ENCODE data around the gene TRMT61A. TPM values are rescaled to one million over a fixed set of nuclear protein-coding genes. Genes with fewer than 3 reads are reported as not detected.

TRMT61A gene
- total and polyA plus RNA-seq, 2 of the 4 experiments (the other 2 are of a cell fraction), result 5.7 to 16.2 TPM

GRCh38 chr14:103549361-103550311 is 20.6 kb downstream of the TRMT61A start (continued):
- no peak for TF ChIP-seq CHD1 (IDR thresholded peaks at IDR 0.05; ENCODE audit: low read depth, low read length)
- TF ChIP-seq MAZ (IDR thresholded peaks at IDR 0.05; ENCODE audit: borderline replicate concordance, low read depth, low read length), result no peak

DNA sequence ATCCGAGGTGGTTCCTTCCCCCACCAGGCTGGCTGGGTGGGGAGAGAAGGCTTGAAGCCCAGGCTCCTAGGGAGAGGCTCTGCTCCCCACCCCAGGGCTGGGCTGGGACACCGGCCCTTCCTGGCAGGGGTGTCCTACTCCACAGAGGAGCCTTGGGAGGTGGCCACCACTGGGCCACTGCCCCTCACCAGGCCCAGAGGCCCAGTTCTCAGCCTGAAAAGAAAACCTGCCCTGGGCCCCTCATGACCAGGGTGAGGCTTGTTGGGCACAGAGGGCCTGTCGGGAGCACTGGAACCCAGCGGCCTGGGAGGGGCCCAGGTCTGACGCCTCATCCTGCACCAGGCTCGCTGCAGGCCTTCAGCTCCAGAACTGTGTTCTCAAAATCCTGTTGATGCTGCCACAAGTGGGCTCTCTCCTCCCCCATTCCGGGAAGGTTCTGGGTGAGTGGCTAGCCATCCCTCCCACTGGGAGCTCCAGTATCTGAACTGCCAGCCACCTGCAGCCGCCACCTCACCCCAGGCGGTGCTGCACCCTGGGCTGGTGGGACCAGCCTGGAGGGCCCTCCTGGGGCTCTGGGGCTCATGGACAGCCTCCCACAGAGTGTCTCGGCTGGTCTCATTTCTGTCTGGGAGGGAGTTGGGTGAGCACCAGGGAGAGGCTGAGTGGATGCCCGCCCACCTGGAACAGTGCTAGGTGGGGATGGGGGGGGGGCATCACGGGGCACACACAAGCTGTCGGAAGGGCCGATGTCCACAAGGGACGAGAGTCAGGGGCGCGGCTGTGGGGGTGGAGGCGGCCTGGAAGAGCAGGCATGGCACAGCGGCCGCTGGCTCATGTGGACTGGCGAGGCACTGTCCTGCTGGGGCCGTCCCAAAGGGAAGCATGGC is 21.7 kb downstream of the TRMT61A start:
- Histone ChIP-seq H2BK15ac (ENCODE audit: low read depth, low read length) (no peak overlapping the region), H3K4me2 (ENCODE audit: low read depth, low read length) (no peak overlapping the region), H2BK20ac (ENCODE audit: low read depth, low read length) (no peak overlapping the region), H4K5ac (ENCODE audit: low read depth, low read length) (no peak overlapping the region), H2AK9ac (replicated peaks; ENCODE audit: low read depth, low read length, poor library complexity) (no peak overlapping the region), H3K9ac (ENCODE audit: low read depth, low read length) (no peak overlapping the region), H4K91ac (ENCODE audit: insufficient read depth, low read depth, low read length) (no peak overlapping the region), H4K20me1 (ENCODE audit: insufficient read depth, low read length) (peaks cover 16% of the 10 kb centered on the region; the same call in 1 of the 2 replicates), H3K4ac (ENCODE audit: low read depth, low read length) (no peak overlapping the region), H2BK5ac (ENCODE audit: low read depth, low read length, poor library complexity, severe bottlenecking) (no peak overlapping the region), H3K9me3 (ENCODE audit: control insufficient read depth, insufficient read depth, low read length) (no peaks in the 10 kb centered on the region), H2BK120ac (ENCODE audit: low read depth, low read length) (no peak overlapping the region), H4K8ac (ENCODE audit: low read depth in 2 of 2, low read length in 2 of 2) (no peak overlapping the region), H3K9me1 (ENCODE audit: insufficient read depth, low read length) (peaks cover 8% of the 10 kb centered on the region; the same call in 1 of the 2 replicates), H3K23ac (ENCODE audit: low read depth, low read length) (no peak overlapping the region), H3K14ac (replicated peaks; ENCODE audit: low read depth, low read length) (no peak overlapping the region), H2AFZ (replicated peaks; ENCODE audit: low read length, poor library complexity) (no peak overlapping the region), H3K4me3 (ENCODE audit: insufficient read depth, low read depth, low read length) (no peak overlapping the region), H3K18ac (ENCODE audit: low read depth, low read length) (no peak overlapping the region), H3K36me3 (ENCODE audit: control insufficient read depth, insufficient read depth, low read length) (no peaks in the 10 kb centered on the region), H3K4me1 (ENCODE audit: control insufficient read depth, insufficient read depth, low read length) (peaks cover 9% of the 10 kb centered on the region), H2AK5ac (ENCODE audit: low read depth, low read length) (no peak overlapping the region), H3K56ac (ENCODE audit: extremely low read depth, insufficient read depth, low read length) (no peak overlapping the region), H3K27ac (ENCODE audit: insufficient read depth, low read length) (no peak overlapping the region), H3K27me3 (ENCODE audit: control insufficient read depth, insufficient read depth, low read length) (no peaks in the 10 kb centered on the region), H3K79me1 (ENCODE audit: low read depth in 1 of 2, low read length in 2 of 2) (peaks cover 0 to 28% of the 10 kb centered on the region in 2 experiments; a peak in 3 of 4 replicates)
- ChIA-PET POLR2A (ENCODE audit: unreplicated experiment) (interaction anchor here (0.7 kb wide), 1 partner anchor 21 kb away, joined by 4 read pairs; no protein-coding TSS in a partner anchor), CTCF (no interaction called here)
- DNase-seq (no peak), ATAC-seq (ENCODE audit: low read depth) (no peak)
- no peak for TF ChIP-seq MXI1 (IDR thresholded peaks at IDR 0.05; ENCODE audit: borderline replicate concordance, low read depth, low read length)
- no peak for TF ChIP-seq CHD1 (IDR thresholded peaks at IDR 0.05; ENCODE audit: low read depth, low read length)
- no peak for TF ChIP-seq RCOR1 (IDR thresholded peaks at IDR 0.05; ENCODE audit: insufficient replicate concordance, low read length)
- TF ChIP-seq BHLHE40 (IDR thresholded peaks at IDR 0.05; ENCODE audit: low read depth, low read length), result no peak
- in situ Hi-C loops (cut with MboI; ENCODE audit: low sequenced_read_pairs) (no loop called here), intact Hi-C loops (cut with micrococcal nuclease) (no loop called here), dilution Hi-C loops (cut with HindIII; ENCODE audit: low sequenced_read_pairs, unreplicated experiment) (no loop called here)
- 83% methylated on average over 10 of the region's 22 CpGs; no CpG with 5 or more reads in 1 of the 2 experiments for WGBS, 2 experiments (ENCODE audit: extremely low coverage in 2 of 2, insufficient read length in 1 of 2)
- BruUV-seq (replicated peaks), result no TSS peak
